Pancreas (tissue), 10 donors: Measurements from ENCODE around the gene NFKBIZ. TPM values are rescaled to one million over a fixed set of nuclear protein-coding genes. Genes with fewer than 3 reads are reported as not detected.

Experiments used
- ATAC-seq, 4 donors: fragments of 200-7000 bp; cut with Tn5 transposase; one replicate each; pipeline versions ENCODE4 v1.8.0 to v1.9.1; 2020; ENCODE audit warnings: mild to moderate bottlenecking in 4 of 4, moderate library complexity in 4 of 4
- DNase-seq, 6 donors: peaks; one replicate each; pipeline ENCODE4 v3.0.0-alpha.2; 2020
- FAIRE-seq: peaks from 2 replicates; lab custom pipeline; 2012; peaks lifted over from hg19 to GRCh38; lab: Jason Lieb, UNC
- H3K27ac ChIP-seq, 4 donors: fragments of 200-600 bp; sonication (generic); 1 replicate in 3 of 4; 2 replicates in 1 of 4; pipeline versions ENCODE4 v1.5.0 to v1.8.0; 2020
- H3K27me3 ChIP-seq, 4 donors: fragments of 200-600 bp; one replicate each; pipeline ENCODE4 v1.8.0; 2021
- H3K36me3 ChIP-seq, 3 donors: fragments of 200-600 bp; sonication (generic) in 1 of 3; one replicate each; pipeline versions ENCODE4 v1.5.0 to v1.8.0; 2020 to 2021
- H3K4me1 ChIP-seq, 3 donors: fragments of 200-600 bp; one replicate each; pipeline ENCODE4 v1.8.0; 2021
- H3K4me3 ChIP-seq, 4 donors: fragments of 200-600 bp; sonication (generic) in 2 of 4; one replicate each; pipeline versions ENCODE4 v1.5.0 to v1.8.0; 2020 to 2021
- H3K9me3 ChIP-seq, 4 donors: fragments of 200-600 bp; one replicate each; pipeline ENCODE4 v1.8.0; 2021
- WGBS, 2 donors: extraction: QIAGEN DNeasy Blood & Tissue Kit; methylation state at CpG; one replicate each; pipeline ENCODE4 v1.1.7; 2013; 5-methylcytosine and 5-hydroxymethylcytosine counted together
- intact Hi-C, 3 donors: fragments of 100-400 bp; cut with DNase I; formaldehyde crosslinking; loops; one replicate each; pipeline versions ENCODE4 v1.11.1 to v1.14.2; 2022
- polyA plus RNA-seq, 2 donors: library from polyadenylated mRNA; stranded (reverse); fragments of 200-250 nt; gene quantifications; one replicate each; pipeline ENCODE4 v1.2.3, GENCODE V29; 2013
- total RNA-seq, 6 donors: library from RNA; stranded (reverse); fragmentation: NEBNext Ultra II Directional in 4 of 6; extraction: Animal tissue kit (Norgen Biotek cat#: 25700) in 4 of 6; gene quantifications; one replicate each; pipeline versions ENCODE4 v1.2.1 to v1.2.4, GENCODE V29; 2021 to 2023
- TF ChIP-seq, protein P1 (sequence below), 4 donors: fragments of 200-600 bp; sonication (generic) in 3 of 4; IDR thresholded peaks; one replicate each; pipeline versions ENCODE4 v1.5.0 to v1.8.0; 2021; ENCODE audit warnings: antibody characterized with exemption in 4 of 4
- donor health status: healthy with polysubstance abuse.
- donor health status: DM: no; HTN: no; CAD: no; lungs with moderate emphysema.
- donor health status: DM: no; HTN: no; CAD: no.
- donor health status: control.
- donor health status: control.
- donor health status: Bipolar disorder and iron deficiency.
- donor health status: DM: yes; HTN: yes; CAD: no.
- donor health status: DM: no; HTN: no; CAD: no.
- donor health status: DM: no; HTN: no; CAD: no.
- donor health status: DM: yes; HTN: yes; CAD: no.

The NFKBIZ gene
- total and polyA plus RNA-seq, 8 donors = 16.5 to 90.7 (median 30.3) TPM

DNA sequence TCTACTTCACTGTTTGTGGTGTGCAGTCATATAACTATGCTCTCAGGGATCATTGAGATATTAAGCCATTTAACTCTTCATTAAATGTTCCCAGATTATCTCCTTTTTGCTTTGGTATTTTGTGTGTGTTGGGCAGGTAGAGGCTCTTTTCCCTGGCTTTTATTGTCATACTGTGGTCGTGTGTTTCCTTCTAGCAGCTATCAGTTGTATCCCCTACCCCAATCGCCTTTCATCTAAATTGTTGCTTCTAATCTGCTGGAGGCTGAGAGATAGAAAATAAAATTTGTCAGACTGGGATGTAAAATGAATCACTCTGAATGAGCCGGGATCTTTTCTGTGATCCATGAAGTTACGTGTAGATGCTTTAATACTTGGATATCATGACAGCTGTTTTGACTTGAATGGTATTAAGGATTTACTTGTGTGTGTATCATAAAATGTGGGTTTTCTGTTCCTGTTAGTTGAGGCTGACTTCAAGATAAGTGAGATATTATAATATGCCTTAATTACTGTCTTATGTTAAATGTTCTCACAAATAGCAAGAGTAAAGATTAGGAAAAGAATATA is 9.2 kb downstream of the NFKBIZ start:
- 79 to 86% methylated on average over 4 of the region's 4 CpGs for WGBS, 2 donors
- no peaks in the 10 kb centered on the region for H3K27me3 ChIP-seq
- no peaks in the 10 kb centered on the region for H3K9me3 ChIP-seq
- TF ChIP-seq, protein P1, sequence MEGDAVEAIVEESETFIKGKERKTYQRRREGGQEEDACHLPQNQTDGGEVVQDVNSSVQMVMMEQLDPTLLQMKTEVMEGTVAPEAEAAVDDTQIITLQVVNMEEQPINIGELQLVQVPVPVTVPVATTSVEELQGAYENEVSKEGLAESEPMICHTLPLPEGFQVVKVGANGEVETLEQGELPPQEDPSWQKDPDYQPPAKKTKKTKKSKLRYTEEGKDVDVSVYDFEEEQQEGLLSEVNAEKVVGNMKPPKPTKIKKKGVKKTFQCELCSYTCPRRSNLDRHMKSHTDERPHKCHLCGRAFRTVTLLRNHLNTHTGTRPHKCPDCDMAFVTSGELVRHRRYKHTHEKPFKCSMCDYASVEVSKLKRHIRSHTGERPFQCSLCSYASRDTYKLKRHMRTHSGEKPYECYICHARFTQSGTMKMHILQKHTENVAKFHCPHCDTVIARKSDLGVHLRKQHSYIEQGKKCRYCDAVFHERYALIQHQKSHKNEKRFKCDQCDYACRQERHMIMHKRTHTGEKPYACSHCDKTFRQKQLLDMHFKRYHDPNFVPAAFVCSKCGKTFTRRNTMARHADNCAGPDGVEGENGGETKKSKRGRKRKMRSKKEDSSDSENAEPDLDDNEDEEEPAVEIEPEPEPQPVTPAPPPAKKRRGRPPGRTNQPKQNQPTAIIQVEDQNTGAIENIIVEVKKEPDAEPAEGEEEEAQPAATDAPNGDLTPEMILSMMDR (IDR thresholded peaks at IDR 0.05) = no peak
- DNase-seq (no peak), FAIRE-seq (no peak), ATAC-seq (no peak)
- peaks cover 21 to 36% (median 30%) of the 10 kb centered on the region in 3 donors for H3K4me1 ChIP-seq
- H3K27ac ChIP-seq = peak overlapping the region in 1 of 4 donors; percentile 20
- peaks cover 5 to 78% (median 53%) of the 10 kb centered on the region in 3 donors for H3K36me3 ChIP-seq
- intact Hi-C loops = loop anchor here in 1 of 3 donors (10.0 kb wide), 1 partner anchor 326 kb away; no protein-coding TSS in a partner anchor
- H3K4me3 ChIP-seq = peak overlapping the region in 1 of 4 donors; percentile 4

DNA sequence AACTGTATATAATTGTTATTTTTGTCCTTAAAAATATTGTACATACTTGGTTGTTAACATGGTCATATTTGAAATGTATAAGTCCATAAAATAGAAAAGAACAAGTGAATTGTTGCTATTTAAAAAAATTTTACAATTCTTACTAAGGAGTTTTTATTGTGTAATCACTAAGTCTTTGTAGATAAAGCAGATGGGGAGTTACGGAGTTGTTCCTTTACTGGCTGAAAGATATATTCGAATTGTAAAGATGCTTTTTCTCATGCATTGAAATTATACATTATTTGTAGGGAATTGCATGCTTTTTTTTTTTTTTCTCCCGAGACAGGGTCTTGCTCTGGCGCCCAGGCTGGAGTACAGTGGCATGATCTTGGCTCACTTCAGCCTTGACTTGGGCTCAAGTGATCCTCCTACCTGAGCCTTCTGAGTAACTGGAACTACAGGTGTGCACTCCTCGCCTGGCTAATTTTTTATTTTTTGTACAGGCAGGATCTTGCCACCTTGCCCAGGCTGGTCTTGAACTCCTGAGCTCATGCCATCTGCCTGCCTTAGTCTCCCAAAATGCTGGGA is 10.7 kb downstream of the NFKBIZ start:
- peaks cover 3 to 64% (median 51%) of the 10 kb centered on the region in 3 donors for H3K36me3 ChIP-seq
- no peak overlapping the region for H3K27ac ChIP-seq
- H3K27me3 ChIP-seq = no peaks in the 10 kb centered on the region
- peaks cover 9 to 23% (median 19%) of the 10 kb centered on the region in 3 donors for H3K4me1 ChIP-seq
- no peak for ATAC-seq
- no peak overlapping the region for H3K4me3 ChIP-seq
- no peaks in the 10 kb centered on the region for H3K9me3 ChIP-seq
- FAIRE-seq = no peak
- TF ChIP-seq, protein P1 (IDR thresholded peaks at IDR 0.05) = no peak
- no peak for DNase-seq
- 86 to 93% methylated on average over 5 of the region's 5 CpGs for WGBS, 2 donors
- intact Hi-C loops = loop anchor here in 1 of 3 donors (10.0 kb wide), 1 partner anchor 325 kb away; no protein-coding TSS in a partner anchor

DNA sequence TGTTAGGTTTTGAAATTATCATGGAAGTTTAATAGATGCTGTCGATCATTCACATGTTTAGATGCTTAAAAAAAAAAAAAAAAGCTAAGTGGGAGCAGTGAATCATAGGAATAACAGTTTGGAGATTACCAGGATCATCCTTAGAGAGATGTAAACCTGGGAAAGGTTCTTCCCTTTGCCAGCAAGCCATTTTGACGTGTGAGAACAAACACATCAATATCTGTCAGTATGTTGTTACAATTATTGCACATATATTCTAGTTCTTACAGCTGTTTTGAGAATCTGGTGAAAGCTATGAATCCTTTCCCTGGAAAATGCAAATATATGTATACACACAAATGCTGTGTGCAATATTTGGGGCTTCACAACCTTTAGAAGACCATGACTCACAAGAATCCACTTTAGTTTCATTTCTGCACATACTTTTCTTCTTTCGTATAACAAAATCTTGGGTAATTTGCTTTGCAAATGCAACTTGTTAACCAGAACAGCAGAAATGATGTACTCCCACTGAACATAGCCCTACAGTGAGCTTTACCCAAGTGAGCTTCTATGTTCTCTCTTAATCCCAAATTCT is 12.0 kb downstream of the NFKBIZ start:
- H3K27ac ChIP-seq = no peak overlapping the region
- TF ChIP-seq, protein P1 (IDR thresholded peaks at IDR 0.05) = no peak
- FAIRE-seq = no peak
- H3K27me3 ChIP-seq = no peaks in the 10 kb centered on the region
- H3K36me3 ChIP-seq = peaks cover 3 to 52% (median 41%) of the 10 kb centered on the region in 3 donors
- DNase-seq = no peak
- ATAC-seq = no peak
- no peaks in the 10 kb centered on the region for H3K9me3 ChIP-seq
- intact Hi-C loops = no loop called here
- WGBS, 2 donors = 74 to 81% methylated on average over 3 of the region's 3 CpGs
- H3K4me3 ChIP-seq = no peak overlapping the region
- peaks cover 4 to 13% (median 10%) of the 10 kb centered on the region in 3 donors for H3K4me1 ChIP-seq

DNA sequence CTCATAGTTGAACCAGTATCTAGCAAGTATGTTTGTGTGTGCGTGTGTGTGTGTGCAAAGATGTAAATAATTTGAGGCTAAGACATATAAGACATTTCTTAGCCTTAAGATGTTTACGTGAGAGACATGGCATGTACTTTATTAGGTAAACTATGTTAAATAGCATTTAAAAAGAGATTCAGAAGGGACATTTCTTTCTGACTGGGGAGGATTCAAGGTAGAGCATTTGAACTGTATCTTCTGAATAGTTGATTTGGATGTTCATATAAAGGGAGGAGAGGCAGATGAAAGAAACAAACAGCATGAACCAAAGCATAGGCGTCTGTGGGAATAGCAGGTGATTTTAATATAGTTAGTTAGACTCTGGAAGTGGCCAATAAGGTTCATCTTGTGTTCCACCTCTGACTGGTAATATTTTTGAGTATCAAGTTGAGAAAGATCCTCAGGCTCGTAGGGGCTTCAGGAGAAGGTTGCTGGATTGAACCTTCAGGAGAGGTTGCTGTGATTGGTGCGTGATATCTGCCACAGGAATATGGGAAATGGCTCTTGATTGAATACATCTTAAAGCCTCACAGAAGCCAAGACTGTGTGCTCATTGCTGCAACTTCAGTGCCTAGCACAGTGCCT is 12.6 kb downstream of the NFKBIZ start:
- DNase-seq = no peak
- H3K36me3 ChIP-seq = peaks cover 3 to 46% (median 36%) of the 10 kb centered on the region in 3 donors
- peaks cover 4 to 14% (median 13%) of the 10 kb centered on the region in 3 donors for H3K4me1 ChIP-seq
- FAIRE-seq = no peak
- intact Hi-C loops = no loop called here
- H3K27ac ChIP-seq = no peak overlapping the region
- ATAC-seq = no peak
- TF ChIP-seq, protein P1 (IDR thresholded peaks at IDR 0.05) = no peak
- no peaks in the 10 kb centered on the region for H3K27me3 ChIP-seq
- H3K4me3 ChIP-seq = no peak overlapping the region
- H3K9me3 ChIP-seq = no peaks in the 10 kb centered on the region
- 82 to 86% methylated on average over 5 of the region's 5 CpGs for WGBS, 2 donors
